GOT3 (cell line): ENCODE measurements around the gene KCNK4.

Experiments
- DNase-seq: peaks from one replicate; lab custom pipeline; 2025; ENCODE audit warnings: mixed read lengths; lab: John Stamatoyannopoulos, UW

KCNK4 gene

GRCh38 chr11:64268893-64269539, 22.1 kb upstream of the KCNK4 start:
- no peak for DNase-seq

- peak; percentile 97 for DNase-seq
Observed at GRCh38 chr11:64269540-64270220, 21.4 kb upstream of the KCNK4 start.

DNA sequence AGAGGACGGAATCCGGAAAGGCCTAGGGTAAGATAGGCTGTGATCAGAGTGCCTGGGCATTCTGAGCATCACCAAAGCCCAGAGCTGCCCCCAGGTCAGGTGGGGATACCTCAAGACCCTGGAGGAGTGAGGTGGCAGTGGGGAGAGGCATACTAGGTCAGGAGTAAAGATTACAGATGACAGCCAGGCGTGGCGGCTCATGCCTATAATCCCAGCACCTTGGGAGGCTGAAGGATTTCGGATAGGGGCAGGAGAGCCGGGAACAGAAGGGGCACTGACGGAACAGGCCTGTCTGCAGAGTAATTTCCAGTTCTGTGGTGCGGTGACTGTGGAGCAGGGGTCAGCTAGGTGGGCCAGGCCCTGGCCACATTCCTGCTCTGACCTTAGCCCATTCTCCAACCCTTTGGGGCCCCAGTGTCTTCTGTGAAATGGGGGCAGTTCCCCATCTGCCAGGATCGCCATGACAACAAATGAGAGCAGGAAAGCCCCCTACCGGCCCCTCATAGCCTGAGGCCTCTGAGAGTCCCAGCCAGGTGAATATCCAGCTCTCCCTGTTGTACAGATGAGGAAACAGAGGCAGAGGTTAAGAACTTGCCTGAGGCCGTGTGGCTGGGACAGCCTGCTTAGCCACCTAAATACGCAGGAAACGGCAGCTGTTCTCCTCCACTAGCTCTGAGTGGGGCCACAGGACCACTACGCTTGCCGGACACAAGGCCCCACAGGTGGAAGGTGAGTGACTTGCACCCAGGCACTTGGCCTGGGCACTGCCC, 15.9 kb upstream of the KCNK4 start:
- DNase-seq: no peak

- DNase-seq: no peak
Observed at GRCh38 chr11:64275841-64276240, 15.3 kb upstream of the KCNK4 start.

- no peak for DNase-seq
Observed at GRCh38 chr11:64276653-64277431, 14.3 kb upstream of the KCNK4 start.

DNA sequence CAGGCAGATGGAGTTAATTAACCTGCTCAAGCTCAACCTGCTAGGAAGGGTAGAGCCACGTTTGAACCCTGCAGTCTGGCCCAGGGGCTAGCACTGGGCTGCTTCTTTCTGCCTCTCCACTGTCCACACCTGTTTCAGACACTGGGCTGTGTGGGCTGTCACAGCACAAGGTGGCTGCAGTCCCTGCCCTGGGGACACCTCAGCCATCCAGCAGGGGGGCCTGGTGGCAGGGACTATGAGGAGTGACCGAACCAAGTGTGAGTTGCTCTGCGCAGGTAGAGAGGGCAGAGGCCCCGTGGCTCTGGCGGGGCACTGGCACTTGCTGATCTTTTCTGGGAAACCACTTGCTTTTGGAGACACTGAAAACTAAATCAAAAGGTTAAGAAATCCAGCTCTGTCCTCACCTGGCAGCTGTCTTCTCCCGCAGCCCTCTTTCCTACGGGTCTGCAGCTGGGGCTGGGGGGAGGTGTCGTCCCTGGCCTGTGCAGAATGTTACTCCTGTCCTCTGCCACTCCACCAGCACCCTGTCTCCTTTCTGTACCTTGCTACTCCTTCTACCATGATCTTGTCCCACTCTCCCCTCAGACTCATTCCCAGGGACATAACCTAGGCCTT, 12.4 kb upstream of the KCNK4 start:
- no peak for DNase-seq

GRCh38 chr11:64281957-64282770, 8.9 kb upstream of the KCNK4 start:
- DNase-seq: no peak

GRCh38 chr11:64283092-64283491, 8.0 kb upstream of the KCNK4 start:
- DNase-seq: no peak

DNA sequence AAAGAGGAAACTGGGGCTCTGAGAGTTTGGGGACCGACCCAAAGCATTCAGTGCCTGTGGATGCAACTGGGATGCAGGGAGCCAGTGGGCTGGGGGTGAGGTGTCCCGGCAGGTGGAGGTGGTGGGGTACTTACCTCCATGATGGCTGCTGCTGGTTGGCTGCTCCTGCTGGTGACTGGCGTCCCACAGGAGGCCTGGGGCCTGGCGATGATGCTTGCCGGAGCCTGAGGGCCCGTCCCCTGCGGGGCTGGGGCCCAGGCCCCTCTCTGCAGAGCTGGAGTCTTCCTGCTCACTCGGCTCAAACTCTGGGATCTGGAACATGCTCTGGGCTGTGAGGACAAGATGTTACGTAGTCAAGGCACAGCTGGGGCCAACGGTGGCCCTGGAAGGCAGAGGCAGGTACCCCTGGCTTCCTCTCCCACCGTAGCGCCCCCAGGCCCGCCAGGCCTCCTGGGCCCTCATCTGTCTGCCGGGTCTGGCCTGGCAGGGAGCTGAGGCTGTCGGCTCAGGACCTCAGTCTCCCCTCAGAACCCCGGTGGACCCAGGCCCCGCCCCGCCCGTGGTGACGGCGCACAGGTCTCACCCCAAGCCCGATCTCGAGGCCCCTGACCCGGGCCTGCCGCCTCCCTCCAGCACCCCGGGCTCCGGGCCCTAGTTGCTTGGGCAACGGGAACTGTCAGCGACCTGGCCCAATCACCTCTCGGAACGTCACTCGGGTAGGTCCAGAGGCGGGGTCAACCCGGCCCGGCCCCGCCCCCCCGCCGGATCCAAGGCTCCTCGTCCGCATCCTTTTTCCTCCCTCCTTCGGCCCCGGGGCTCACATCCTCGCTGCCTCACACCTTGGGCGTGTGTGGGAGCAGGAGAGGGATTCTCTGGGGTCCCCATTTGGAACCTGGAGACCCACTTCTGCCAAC, 6.8 kb upstream of the KCNK4 start, which contains the start of gene BAD:
BAD (minus strand) TSS at position 618 of the 914 bp plus-strand sequence; CDS start at position 321, 297 bp downstream.
- peak; percentile 85 for DNase-seq

- DNase-seq: peak; percentile 54
Observed at GRCh38 chr11:64284962-64285884, 5.9 kb upstream of the KCNK4 start, which contains the start of gene GPR137. GPR137 (plus strand) TSS chr11:64285848; CDS start chr11:64286525, 677 bp downstream.

DNA sequence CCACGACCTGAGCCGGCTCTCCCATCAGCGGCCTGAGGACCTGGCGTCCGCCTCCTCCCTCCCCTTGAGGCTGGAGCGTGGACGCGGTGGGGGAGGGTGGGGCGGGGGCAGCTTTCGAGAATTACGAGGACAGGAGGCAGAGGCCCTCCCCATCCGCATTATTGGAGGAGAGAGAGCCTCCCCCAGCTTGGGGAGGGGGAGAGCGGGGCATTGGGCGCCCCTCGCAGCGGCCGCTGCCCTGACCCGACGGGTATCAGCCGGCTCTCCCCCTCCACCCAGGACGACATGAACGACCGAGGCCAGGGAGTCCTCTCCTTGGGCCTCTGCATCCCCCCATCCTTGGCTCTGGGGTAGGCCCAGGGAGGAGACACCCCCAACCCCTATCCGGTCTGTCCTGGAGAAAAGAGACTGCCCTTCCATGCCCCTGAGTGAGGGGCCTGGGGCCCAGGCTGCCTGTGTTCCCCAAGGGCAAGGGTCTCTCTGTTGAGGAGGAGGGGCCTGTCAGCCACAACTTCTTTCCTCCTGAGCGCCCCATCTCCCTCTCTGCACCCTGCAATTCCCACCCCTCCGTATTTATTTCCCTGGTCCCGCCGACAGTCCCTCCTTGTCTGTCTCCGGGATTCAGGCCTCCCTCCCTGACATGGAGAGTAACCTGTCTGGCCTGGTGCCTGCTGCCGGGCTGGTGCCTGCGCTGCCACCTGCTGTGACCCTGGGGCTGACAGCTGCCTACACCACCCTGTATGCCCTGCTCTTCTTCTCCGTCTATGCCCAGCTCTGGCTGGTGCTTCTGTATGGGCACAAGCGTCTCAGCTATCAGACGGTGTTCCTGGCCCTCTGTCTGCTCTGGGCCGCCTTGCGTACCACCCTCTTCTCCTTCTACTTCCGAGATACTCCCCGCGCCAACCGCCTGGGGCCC, 5.0 kb upstream of the KCNK4 start:
- no peak for DNase-seq

DNA sequence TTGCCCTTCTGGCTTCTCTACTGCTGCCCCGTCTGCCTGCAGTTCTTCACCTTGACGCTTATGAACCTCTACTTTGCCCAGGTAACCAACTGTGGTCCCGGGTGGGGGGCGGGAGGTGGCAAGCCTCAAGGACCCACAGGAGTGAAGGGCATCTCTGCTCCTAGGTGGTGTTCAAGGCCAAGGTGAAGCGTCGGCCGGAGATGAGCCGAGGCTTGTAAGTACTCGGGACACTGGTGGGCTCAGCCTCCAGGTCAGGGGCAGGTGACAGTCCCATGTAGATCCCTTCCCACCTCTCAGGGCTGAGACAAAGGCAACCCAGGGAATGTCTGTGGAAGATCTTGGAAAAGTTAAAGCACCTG, 4.3 kb upstream of the KCNK4 start:
- no peak for DNase-seq

GRCh38 chr11:64287676-64288352, 3.3 kb upstream of the KCNK4 start:
- DNase-seq: no peak

DNA sequence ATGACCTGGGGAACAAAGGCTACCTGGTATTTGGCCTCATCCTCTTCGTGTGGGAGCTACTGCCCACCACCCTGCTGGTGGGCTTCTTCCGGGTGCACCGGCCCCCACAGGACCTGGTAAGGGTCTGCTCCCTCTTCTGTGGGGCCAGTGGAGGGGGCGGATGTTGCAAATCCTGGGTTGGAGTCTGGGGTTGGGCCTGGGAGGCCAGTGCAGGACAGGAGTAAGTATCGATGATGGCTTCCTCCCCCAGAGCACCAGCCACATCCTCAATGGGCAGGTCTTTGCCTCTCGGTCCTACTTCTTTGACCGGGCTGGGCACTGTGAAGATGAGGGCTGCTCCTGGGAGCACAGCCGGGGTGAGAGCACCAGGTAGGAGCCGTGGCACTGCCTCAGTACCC, 2.8 kb upstream of the KCNK4 start:
- DNase-seq: no peak

DNA sequence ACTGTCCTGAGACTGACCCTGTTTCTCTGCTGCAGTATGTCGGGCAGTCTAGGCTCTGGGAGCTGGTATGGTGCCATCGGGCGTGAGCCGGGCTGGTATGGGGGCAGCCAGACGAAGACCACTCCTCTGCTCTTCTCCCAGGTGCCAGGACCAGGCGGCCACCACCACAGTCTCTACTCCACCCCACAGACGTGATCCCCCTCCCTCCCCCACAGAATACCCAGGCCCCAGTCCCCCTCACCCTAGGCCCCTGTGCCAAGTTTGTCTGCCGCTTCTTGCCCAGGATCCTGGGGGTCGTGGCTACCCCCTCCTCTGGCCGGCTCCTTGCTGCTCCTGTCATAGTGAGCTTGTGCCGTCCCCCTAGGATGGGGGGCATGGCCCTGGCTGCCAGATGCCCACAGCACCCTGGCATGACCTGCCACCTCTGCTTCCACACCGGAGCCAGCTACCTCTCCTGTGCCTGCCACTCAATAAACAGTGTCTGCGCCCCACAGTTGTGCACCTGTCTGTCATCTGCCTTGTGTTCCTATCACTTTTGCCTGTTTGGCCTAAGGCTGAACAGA, 2.0 kb upstream of the KCNK4 start:
- no peak for DNase-seq
